NT2/D1 (cell line): ENCODE data around the gene TSC22D3.

ENCODE experiments used
- SUZ12 ChIP-seq: IDR thresholded peaks from 2 replicates; pipeline ENCODE4 v1.6.1; 2011; ENCODE audit not compliant: insufficient read length, insufficient read depth; ENCODE audit errors: extremely low read depth
- YY1 ChIP-seq: IDR thresholded peaks from 2 replicates; pipeline ENCODE4 v1.6.1; 2011; ENCODE audit not compliant: insufficient read length, insufficient read depth
- ZNF274 ChIP-seq: IDR thresholded peaks from 2 replicates; pipeline ENCODE4 v1.6.1; 2011; ENCODE audit warnings: mild to moderate bottlenecking, low read depth, low read length

GRCh38 chrX:107667426-107667825 lies 108.2 kb downstream of the TSC22D3 start:
- TF ChIP-seq SUZ12 (no peak), ZNF274 (no peak), YY1 (no peak)
